Heart right ventricle (tissue), 16 donors: ENCODE measurements around the gene KLK15. TPM values are rescaled to one million over a fixed set of nuclear protein-coding genes. Genes with fewer than 3 reads are reported as not detected.

ENCODE experiments used
- ATAC-seq, 8 donors: fragments of 200-7000 bp; cut with Tn5 transposase; one replicate each; pipeline ENCODE4 v1.9.1; 2020; ENCODE audit warnings: mild to moderate bottlenecking in 8 of 8, moderate library complexity in 8 of 8, moderate number of reproducible peaks in 1 of 8
- DNase-seq, 2 donors: peaks; one replicate each; pipeline ENCODE4 v3.0.0-alpha.2; 2020
- H3K27ac ChIP-seq, 10 donors: fragments of 200-600 bp; sonication (generic) in 2 of 10; one replicate each; pipeline versions ENCODE4 v1.5.0 to v1.8.0; 2020 to 2022; ENCODE audit warnings: mild to moderate bottlenecking in 3 of 10
- H3K27me3 ChIP-seq, 7 donors: fragments of 200-600 bp; one replicate each; pipeline ENCODE4 v1.8.0; 2021 to 2022; ENCODE audit warnings: mild to moderate bottlenecking in 2 of 7
- H3K36me3 ChIP-seq, 9 donors: fragments of 200-600 bp; sonication (generic) in 1 of 9; one replicate each; pipeline versions ENCODE4 v1.5.0 to v1.8.0; 2020 to 2022; ENCODE audit warnings: mild to moderate bottlenecking in 2 of 9
- H3K4me1 ChIP-seq, 9 donors: fragments of 200-600 bp; sonication (generic) in 1 of 9; one replicate each; pipeline versions ENCODE4 v1.5.0 to v1.8.0; 2020 to 2022; ENCODE audit warnings: mild to moderate bottlenecking in 4 of 9
- H3K4me3 ChIP-seq, 10 donors: fragments of 200-600 bp; sonication (generic) in 2 of 10; one replicate each; pipeline versions ENCODE4 v1.5.0 to v1.8.0; 2020 to 2022; ENCODE audit warnings: mild to moderate bottlenecking in 7 of 10, moderate library complexity in 2 of 10
- H3K9me3 ChIP-seq, 11 donors: fragments of 200-600 bp in 10 of 11; sonication (generic) in 2 of 11; one replicate each; pipeline versions ENCODE4 v1.5.0 to v1.8.0; 2013 to 2022; ENCODE audit warnings: mild to moderate bottlenecking in 2 of 11, control low read depth in 1 of 11, moderate library complexity in 1 of 11
- CTCF ChIP-seq, 9 donors: fragments of 200-600 bp; sonication (generic) in 2 of 9; IDR thresholded peaks; one replicate each; pipeline versions ENCODE4 v1.5.0 to v1.8.0; 2021 to 2022; ENCODE audit warnings: antibody characterized with exemption in 9 of 9, mild to moderate bottlenecking in 5 of 9, moderate library complexity in 1 of 9
- WGBS, 2 donors: extraction: QIAGEN DNeasy Blood & Tissue Kit; methylation state at CpG; one replicate each; pipeline ENCODE4 v1.1.7; 2013; ENCODE audit warnings: inconsistent platforms in 1 of 2; 5-methylcytosine and 5-hydroxymethylcytosine counted together
- intact Hi-C, 10 donors: fragments of 100-400 bp; cut with DNase I; formaldehyde crosslinking; loops; one replicate each; pipeline versions ENCODE4 v1.11.1 to v1.14.2; 2022
- polyA plus RNA-seq, 2 donors: library from polyadenylated mRNA; stranded (reverse); fragments of 200-250 nt; gene quantifications; one replicate each; pipeline ENCODE4 v1.2.3, GENCODE V29; 2013
- total RNA-seq, 10 donors: library from RNA; stranded (reverse); fragmentation: NEBNext Ultra II Directional in 3 of 10; extraction: Animal tissue kit (Norgen Biotek cat#: 25700) in 3 of 10; gene quantifications; one replicate each; pipeline versions ENCODE4 v1.2.1 to v1.2.4, GENCODE V29; 2021 to 2023
- donor health status: Arrhythmogenic right ventricular cardiomyopathy.
- donor health status: ischemic (EF 13 %, LVEDD 7.1; RV severe dilation, severe dysfunction).
- donor health status: healthy with polysubstance abuse.
- donor health status: DM: no; HTN: yes; CAD: no.
- donor health status: DM: no; HTN: no; CAD: no.
- donor health status: ischemic (EF 25% LVEDD 6.9; RV normal size, moderate dysfunction).
- donor health status: ischemic (EF 25% LVEDD 5.7; RV mildly dilated, moderate dysfunction).
- donor health status: healthy.
- donor health status: DM: yes; HTN: yes; CAD: no.
- donor health status: Ischemic cardiomyopathy.
- donor health status: ischemic (EF 35%, LVEDD 5.7; RV mildly dilated, moderate dysfunction).
- donor health status: nonischemic (EF 11% LVEDD 7.7; RV severe dilation, severe dysfunction).
- donor health status: DM: yes; HTN: yes; CAD: no.
- donor health status: PGD.
- donor health status: ischemic (EF 29% LVEDD 5.4; RV normal size, mild dysfunction).
- donor health status: nonischemic (EF 23%, LVEDD 6.1; RV moderate dilation, normal function).

Gene KLK15
- total and polyA plus RNA-seq, 12 donors: not detected

DNA sequence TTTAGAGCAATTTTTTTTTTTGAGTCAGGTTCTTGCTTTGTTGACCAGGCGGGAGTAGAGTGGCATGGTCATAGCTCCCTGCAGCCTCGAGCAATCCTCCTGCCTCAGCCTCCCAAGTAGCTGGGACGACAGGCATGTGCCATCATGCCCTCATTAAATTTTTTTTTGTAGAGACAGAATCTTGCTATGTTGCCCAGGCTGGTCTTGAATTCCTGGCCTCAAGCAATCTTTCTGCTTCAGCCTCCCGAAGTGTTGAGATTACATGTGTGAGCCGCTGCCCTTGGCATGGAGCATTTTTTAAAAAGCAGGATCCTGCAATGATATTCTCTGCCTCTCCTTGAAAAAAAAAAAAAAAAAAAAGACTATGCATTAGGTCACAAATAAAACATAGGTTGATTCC, 57.2 kb downstream of the KLK15 start:
- no peak for DNase-seq
- WGBS, 2 donors: 87 to 89% methylated on average over 5 of the region's 5 CpGs
- intact Hi-C loops: no loop called here
- H3K27me3 ChIP-seq: peaks cover 11 to 86% (median 77%) of the 10 kb centered on the region in 7 donors
- H3K9me3 ChIP-seq: peaks cover 0 to 16% (median 0%) of the 10 kb centered on the region in 11 donors
- TF ChIP-seq CTCF (IDR thresholded peaks at IDR 0.05): no peak
- H3K27ac ChIP-seq: no peak overlapping the region
- ATAC-seq: no peak
- no peak overlapping the region for H3K4me3 ChIP-seq
- H3K4me1 ChIP-seq: no peaks in the 10 kb centered on the region
- no peaks in the 10 kb centered on the region for H3K36me3 ChIP-seq

Other genes with a start within 250 kb of the KLK15 start
- gene SYT3, start 193.7 kb downstream of the KLK15 start, total RNA-seq: under 1 TPM in 3 of 10 donors, not detected in 7; 0.25 to 0.49 (median 0.26) TPM
- under 1 TPM in 1 of 2 donors, not detected in 1; 0.04 TPM for gene SYT3, start 193.7 kb downstream of the KLK15 start, polyA plus RNA-seq
- gene C19orf81, start 184.1 kb downstream of the KLK15 start, total RNA-seq: 1 to 10 TPM in 7 of 10 donors, under 1 TPM in 1, not detected in 2; 0.96 to 7.2 (median 4.0) TPM
- gene C19orf81, start 184.1 kb downstream of the KLK15 start, polyA plus RNA-seq: 1 to 10 TPM in 1 of 2 donors, under 1 TPM in 1; 0.61 to 1.8 TPM
- gene SHANK1, start 113.8 kb downstream of the KLK15 start, total RNA-seq: 1 to 10 TPM in 2 of 10 donors, under 1 TPM in 7, not detected in 1; 0.23 to 1.5 (median 0.59) TPM
- gene SHANK1, start 113.8 kb downstream of the KLK15 start, polyA plus RNA-seq: under 1 TPM; 0.07 to 0.17 TPM
- gene CLEC11A, start 110.2 kb downstream of the KLK15 start, total RNA-seq: 10 to 100 TPM in 1 of 10 donors, 1 to 10 TPM in 9; 2.3 to 11.9 (median 3.8) TPM
- gene CLEC11A, start 110.2 kb downstream of the KLK15 start, polyA plus RNA-seq: 10 to 100 TPM in 1 of 2 donors, 1 to 10 TPM in 1; 5.6 to 12.9 TPM
- not detected for gene GPR32, start 63.1 kb downstream of the KLK15 start, total RNA-seq
- not detected for gene GPR32, start 63.1 kb downstream of the KLK15 start, polyA plus RNA-seq
- gene ACP4, start 43.2 kb downstream of the KLK15 start, total RNA-seq: not detected
- not detected for gene ACP4, start 43.2 kb downstream of the KLK15 start, polyA plus RNA-seq
- under 1 TPM in 6 of 10 donors, not detected in 4; 0.42 to 0.85 (median 0.64) TPM for gene KLK1, start 9.8 kb downstream of the KLK15 start, total RNA-seq
- under 1 TPM; 0.39 to 0.80 TPM for gene KLK1, start 9.8 kb downstream of the KLK15 start, polyA plus RNA-seq
- gene KLK3, start 21.3 kb upstream of the KLK15 start, total RNA-seq: not detected
- not detected for gene KLK3, start 21.3 kb upstream of the KLK15 start, polyA plus RNA-seq
- not detected for gene KLK2, start 39.9 kb upstream of the KLK15 start, total RNA-seq
- gene KLK2, start 39.9 kb upstream of the KLK15 start, polyA plus RNA-seq: not detected
- not detected for gene KLK4, start 77.8 kb upstream of the KLK15 start, total RNA-seq
- gene KLK4, start 77.8 kb upstream of the KLK15 start, polyA plus RNA-seq: not detected
- gene KLK5, start 119.5 kb upstream of the KLK15 start, total RNA-seq: not detected
- not detected for gene KLK5, start 119.5 kb upstream of the KLK15 start, polyA plus RNA-seq
- not detected for gene KLK6, start 136.0 kb upstream of the KLK15 start, total RNA-seq
- gene KLK6, start 136.0 kb upstream of the KLK15 start, polyA plus RNA-seq: not detected
- not detected for gene KLK7, start 150.3 kb upstream of the KLK15 start, total RNA-seq
- gene KLK7, start 150.3 kb upstream of the KLK15 start, polyA plus RNA-seq: under 1 TPM in 1 of 2 donors, not detected in 1; 0.04 TPM
- gene KLK8, start 168.0 kb upstream of the KLK15 start, total RNA-seq: not detected
- not detected for gene KLK8, start 168.0 kb upstream of the KLK15 start, polyA plus RNA-seq
- 1 to 10 TPM in 1 of 10 donors, under 1 TPM in 4, not detected in 5; 0.16 to 1.8 (median 0.38) TPM for gene KLK10, start 186.1 kb upstream of the KLK15 start, total RNA-seq
- under 1 TPM in 1 of 2 donors, not detected in 1; 0.49 TPM for gene KLK10, start 186.1 kb upstream of the KLK15 start, polyA plus RNA-seq
- under 1 TPM in 4 of 10 donors, not detected in 6; 0.27 to 0.46 (median 0.36) TPM for gene KLK11, start 193.0 kb upstream of the KLK15 start, total RNA-seq
- gene KLK11, start 193.0 kb upstream of the KLK15 start, polyA plus RNA-seq: under 1 TPM; 0.51 to 0.59 TPM
- gene KLK12, start 201.4 kb upstream of the KLK15 start, total RNA-seq: not detected
- not detected for gene KLK12, start 201.4 kb upstream of the KLK15 start, polyA plus RNA-seq
- gene KLK13, start 231.5 kb upstream of the KLK15 start, total RNA-seq: under 1 TPM in 1 of 10 donors, not detected in 9; 0.32 TPM
- gene KLK13, start 231.5 kb upstream of the KLK15 start, polyA plus RNA-seq: 1 to 10 TPM in 1 of 2 donors, not detected in 1; 1.3 TPM
- gene KLK14, start 249.3 kb upstream of the KLK15 start, total RNA-seq: 1 to 10 TPM in 1 of 10 donors, under 1 TPM in 5, not detected in 4; 0.26 to 1.2 (median 0.58) TPM
- under 1 TPM; 0.20 to 0.44 TPM for gene KLK14, start 249.3 kb upstream of the KLK15 start, polyA plus RNA-seq